Measurements from ENCODE around the gene TRPM2.

- TF ChIP-seq CTCF (conservative IDR thresholded peaks at IDR 0.05) (no peak), EZH2 (IDR thresholded peaks at IDR 0.05; ENCODE audit: low read depth) (no peak)
Observed at GRCh38 chr21:44437371-44437695, 83.9 kb downstream of the TRPM2 start.
